OCI-LY1 (cell line): ENCODE data around the gene TXNDC15.

Experiments
- EZH2 ChIP-seq: fragments of 200-600 bp; sonication (generic), shearing (Covaris generic); IDR thresholded peaks from 2 replicates; pipeline ENCODE4 v1.8.0; 2017; ENCODE audit warnings: borderline replicate concordance, mixed run types, mild to moderate bottlenecking, antibody characterized with exemption, low read length, moderate library complexity, mixed read lengths
- TF ChIP-seq, protein P1 (sequence below): fragments of 200-600 bp; sonication (generic), shearing (Covaris generic); IDR thresholded peaks from 2 replicates; pipeline ENCODE4 v1.5.1; 2017; ENCODE audit warnings: mild to moderate bottlenecking, antibody characterized with exemption, low read length, moderate library complexity, mixed read lengths

DNA sequence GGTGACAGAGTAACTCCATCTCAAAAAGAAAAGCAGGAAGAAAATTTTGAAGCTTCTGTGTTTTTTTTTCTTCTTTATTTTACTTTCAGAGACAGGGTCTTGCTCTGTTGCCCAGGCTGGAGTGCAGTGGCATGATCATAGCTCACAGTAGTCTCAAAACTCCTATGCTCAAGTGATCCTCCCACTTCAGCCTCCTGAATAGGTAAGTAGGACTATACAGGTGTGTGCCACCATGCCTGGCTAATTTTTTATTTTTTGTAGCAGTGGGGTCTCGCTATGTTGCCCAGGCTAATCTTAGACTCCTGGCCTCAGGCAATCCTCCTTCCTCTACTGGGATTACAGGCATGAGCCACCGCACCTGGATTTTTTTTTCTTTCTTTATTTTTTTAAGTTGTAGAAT is 38.5 kb upstream of the TXNDC15 start:
- TF ChIP-seq, protein P1, sequence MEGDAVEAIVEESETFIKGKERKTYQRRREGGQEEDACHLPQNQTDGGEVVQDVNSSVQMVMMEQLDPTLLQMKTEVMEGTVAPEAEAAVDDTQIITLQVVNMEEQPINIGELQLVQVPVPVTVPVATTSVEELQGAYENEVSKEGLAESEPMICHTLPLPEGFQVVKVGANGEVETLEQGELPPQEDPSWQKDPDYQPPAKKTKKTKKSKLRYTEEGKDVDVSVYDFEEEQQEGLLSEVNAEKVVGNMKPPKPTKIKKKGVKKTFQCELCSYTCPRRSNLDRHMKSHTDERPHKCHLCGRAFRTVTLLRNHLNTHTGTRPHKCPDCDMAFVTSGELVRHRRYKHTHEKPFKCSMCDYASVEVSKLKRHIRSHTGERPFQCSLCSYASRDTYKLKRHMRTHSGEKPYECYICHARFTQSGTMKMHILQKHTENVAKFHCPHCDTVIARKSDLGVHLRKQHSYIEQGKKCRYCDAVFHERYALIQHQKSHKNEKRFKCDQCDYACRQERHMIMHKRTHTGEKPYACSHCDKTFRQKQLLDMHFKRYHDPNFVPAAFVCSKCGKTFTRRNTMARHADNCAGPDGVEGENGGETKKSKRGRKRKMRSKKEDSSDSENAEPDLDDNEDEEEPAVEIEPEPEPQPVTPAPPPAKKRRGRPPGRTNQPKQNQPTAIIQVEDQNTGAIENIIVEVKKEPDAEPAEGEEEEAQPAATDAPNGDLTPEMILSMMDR = no peak
- no peak for TF ChIP-seq EZH2
